Endothelial cell of umbilical vein (primary cell): ENCODE measurements around the gene SLCO6A1. TPM values are rescaled to one million over a fixed set of nuclear protein-coding genes. Genes with fewer than 3 reads are reported as not detected.

Experiments
- BruUV-seq: library from RNA; stranded (reverse); fragments of 400-500 nt; replicated peaks from 2 replicates; lab custom pipeline; 2021; lab: Mats Ljungman, UMichigan
- CTCF ChIA-PET: fragments of 300-600, 350-600 bp; sonication (Branson Sonifier 250); formaldehyde crosslinking; loops from one replicate; lab custom pipeline; 2021; ENCODE audit warnings: antibody characterized with exemption, inconsistent platforms; lab: Charles Lee
- POLR2A ChIA-PET: fragments of 300-600, 350-600 bp; sonication (Branson Sonifier 250); formaldehyde crosslinking; loops from one replicate; lab custom pipeline; 2021; ENCODE audit warnings: antibody characterized with exemption, inconsistent platforms; lab: Charles Lee
- DNase-seq: peaks from one replicate; pipeline ENCODE4 v3.0.0-alpha.2; 2011; ENCODE audit warnings: low read depth, low spot score
- FAIRE-seq: peaks from 2 replicates; lab custom pipeline; 2011; peaks lifted over from hg19 to GRCh38; lab: Jason Lieb, UNC
- H2AFZ ChIP-seq: 2 replicates; pipeline ENCODE4 v1.6.0; 2012; ENCODE audit warnings: low read depth, low read length, control low read depth, inconsistent platforms
- H3K27ac ChIP-seq: 2 replicates; pipeline ENCODE4 v1.5.1; 2011; ENCODE audit warnings: low read depth, mild to moderate bottlenecking, control low read depth, low read length, moderate library complexity; ENCODE audit not compliant: insufficient read depth
- H3K27me3 ChIP-seq, 2 experiments: 2 replicates each; pipeline versions ENCODE4 v1.6.0 to v1.6.1; 2011; ENCODE audit warnings: low read length in 2 of 2, mixed read lengths in 1 of 2; ENCODE audit not compliant: control insufficient read depth in 2 of 2, insufficient read depth in 2 of 2
- H3K36me3 ChIP-seq, 2 experiments: 2 replicates in 1 of 2; 3 replicates in 1 of 2; pipeline ENCODE4 v1.5.1; 2011; ENCODE audit warnings: low read length in 2 of 2, mild to moderate bottlenecking in 1 of 2, moderate library complexity in 1 of 2; ENCODE audit not compliant: control insufficient read depth in 2 of 2, insufficient read depth in 2 of 2; ENCODE audit errors: extremely low read depth in 1 of 2
- H3K4me1 ChIP-seq: 3 replicates; pipeline ENCODE4 v1.5.1; 2011; ENCODE audit warnings: mild to moderate bottlenecking, low read length; ENCODE audit not compliant: control insufficient read depth, insufficient read depth; ENCODE audit errors: extremely low read depth
- H3K4me2 ChIP-seq: 2 replicates; pipeline ENCODE4 v1.6.1; 2011; ENCODE audit warnings: low read length, control low read depth, mixed read lengths; ENCODE audit not compliant: insufficient read depth
- H3K4me3 ChIP-seq, 3 experiments: fragments of 200-600 bp in 1 of 3; sonication (generic), shearing (Covaris generic) in 1 of 3; replicated peaks in 1 of 3; 2 replicates each; pipeline ENCODE4 v1.5.1; 2011 to 2016; ENCODE audit warnings: control low read depth in 3 of 3, low read length in 3 of 3, mild to moderate bottlenecking in 2 of 3, inconsistent platforms in 1 of 3, low read depth in 1 of 3, moderate library complexity in 1 of 3; ENCODE audit not compliant: insufficient read depth in 1 of 3
- H3K79me2 ChIP-seq: 2 replicates; pipeline ENCODE4 v1.6.0; 2012; ENCODE audit warnings: low read length, inconsistent platforms; ENCODE audit not compliant: control insufficient read depth, insufficient read depth
- H3K9ac ChIP-seq: replicated peaks from 2 replicates; pipeline ENCODE3; 2011; ENCODE audit warnings: low read length, control low read depth; ENCODE audit not compliant: insufficient read depth; ENCODE audit errors: extremely low read depth
- H3K9me1 ChIP-seq: replicated peaks from 3 replicates; pipeline ENCODE4 v1.6.0; 2011; ENCODE audit warnings: mild to moderate bottlenecking, low read length; ENCODE audit not compliant: control insufficient read depth, insufficient read depth; ENCODE audit errors: extremely low read depth
- H3K9me3 ChIP-seq: replicated peaks from 2 replicates; pipeline ENCODE4 v1.5.1; 2012; ENCODE audit warnings: low read length, inconsistent platforms; ENCODE audit not compliant: control insufficient read depth, insufficient read depth
- H4K20me1 ChIP-seq: replicated peaks from 2 replicates; pipeline ENCODE3; 2011; ENCODE audit warnings: mild to moderate bottlenecking, low read length; ENCODE audit not compliant: control insufficient read depth, insufficient read depth; ENCODE audit errors: extremely low read depth
- FOS ChIP-seq: IDR thresholded peaks from 2 replicates; pipeline ENCODE4 v1.6.1; 2011; ENCODE audit warnings: mild to moderate bottlenecking, low read length, moderate library complexity, borderline replicate concordance; ENCODE audit not compliant: insufficient read depth
- MAX ChIP-seq: IDR thresholded peaks from 2 replicates; pipeline ENCODE4 v1.6.1; 2011; ENCODE audit not compliant: insufficient read depth, insufficient read length
- MYC ChIP-seq: IDR thresholded peaks from one replicate; pipeline ENCODE4 v1.6.1; 2011; ENCODE audit warnings: mild to moderate bottlenecking, low read depth, low read length
- POLR2A ChIP-seq: IDR thresholded peaks from 2 replicates; pipeline ENCODE4 v1.6.1; 2012; ENCODE audit warnings: low read depth, mild to moderate bottlenecking, control low read depth, low read length
- POLR2AphosphoS5 ChIP-seq: IDR thresholded peaks from 2 replicates; pipeline ENCODE4 v1.6.1; 2012; ENCODE audit warnings: low read depth, mild to moderate bottlenecking, control low read depth, low read length, moderate library complexity; ENCODE audit not compliant: insufficient read depth
- dilution Hi-C: fragments of 300-500 bp; cut with MboI; formaldehyde crosslinking; loops from one replicate; pipeline ENCODE4 v1.15.0; 2019; ENCODE audit warnings: low sequenced_read_pairs; ENCODE audit not compliant: extremely low pct_ligation_motif_present
- intact Hi-C: fragments of 100-400 bp; cut with micrococcal nuclease; formaldehyde crosslinking; loops from one replicate; pipeline ENCODE4 v1.10.0; 2022
- polyA plus RNA-seq, 4 experiments: library from polyadenylated mRNA; depleted of rRNA in 3 of 4; stranded (reverse) in 3 of 4; unstranded in 1 of 4; fragments of >200 nt; gene quantifications; 2 replicates each; pipeline versions ENCODE4 v1.2.1 to v1.2.3, GENCODE V29; 2011 to 2012; ENCODE audit warnings: missing spikeins in 1 of 4
- total RNA-seq: library from RNA; stranded (reverse); gene quantifications from 2 replicates; pipeline ENCODE4 v1.2.3, GENCODE V29; 2021

Gene SLCO6A1
- total and polyA plus RNA-seq, 2 donors (not counting 3 experiments of a cell fraction or from before 2014, with no cell fraction given) = not detected

GRCh38 chr5:102324714-102325113, 174.1 kb downstream of the SLCO6A1 start:
- POLR2A ChIA-PET = no interaction called here
- Histone ChIP-seq H3K9ac (no peak overlapping the region), H4K20me1 (no peaks in the 10 kb centered on the region), H3K27me3 (no peaks in the 10 kb centered on the region), H3K79me2 (no peaks in the 10 kb centered on the region), H3K36me3 (no peaks in the 10 kb centered on the region), H3K9me3 (no peaks in the 10 kb centered on the region), H3K4me1 (no peaks in the 10 kb centered on the region), H3K9me1 (no peaks in the 10 kb centered on the region), H3K4me3 (no peak overlapping the region), H3K27ac (no peak overlapping the region), H2AFZ (no peak overlapping the region), H3K4me2 (no peak overlapping the region)
- DNase-seq = no peak
- FAIRE-seq = no peak
- dilution Hi-C loops (no loop called here), intact Hi-C loops (no loop called here)
- no TSS peak for BruUV-seq
- CTCF ChIA-PET = interaction anchor here (0.8 kb wide), 1 partner anchor 142 kb away, joined by 3 read pairs; no protein-coding TSS in a partner anchor
- TF ChIP-seq POLR2AphosphoS5 (no peak), MAX (no peak), MYC (no peak), FOS (no peak), POLR2A (no peak)

Other genes with a start within 250 kb of the SLCO6A1 start
- not detected in 2 replicates for gene SLCO4C1, start 202.7 kb downstream of the SLCO6A1 start, total RNA-seq
- 0.03 TPM in 1 of 2 replicates, not detected in the other for gene SLCO4C1, start 202.7 kb downstream of the SLCO6A1 start, polyA plus RNA-seq